Measurements from ENCODE around the gene FAHD1. TPM values are rescaled to one million over a fixed set of nuclear protein-coding genes. Genes with fewer than 3 reads are reported as not detected.

FAHD1 gene
- total and polyA plus RNA-seq, 4 donors, result 17.2 to 32.1 (median 25.6) TPM

DNA sequence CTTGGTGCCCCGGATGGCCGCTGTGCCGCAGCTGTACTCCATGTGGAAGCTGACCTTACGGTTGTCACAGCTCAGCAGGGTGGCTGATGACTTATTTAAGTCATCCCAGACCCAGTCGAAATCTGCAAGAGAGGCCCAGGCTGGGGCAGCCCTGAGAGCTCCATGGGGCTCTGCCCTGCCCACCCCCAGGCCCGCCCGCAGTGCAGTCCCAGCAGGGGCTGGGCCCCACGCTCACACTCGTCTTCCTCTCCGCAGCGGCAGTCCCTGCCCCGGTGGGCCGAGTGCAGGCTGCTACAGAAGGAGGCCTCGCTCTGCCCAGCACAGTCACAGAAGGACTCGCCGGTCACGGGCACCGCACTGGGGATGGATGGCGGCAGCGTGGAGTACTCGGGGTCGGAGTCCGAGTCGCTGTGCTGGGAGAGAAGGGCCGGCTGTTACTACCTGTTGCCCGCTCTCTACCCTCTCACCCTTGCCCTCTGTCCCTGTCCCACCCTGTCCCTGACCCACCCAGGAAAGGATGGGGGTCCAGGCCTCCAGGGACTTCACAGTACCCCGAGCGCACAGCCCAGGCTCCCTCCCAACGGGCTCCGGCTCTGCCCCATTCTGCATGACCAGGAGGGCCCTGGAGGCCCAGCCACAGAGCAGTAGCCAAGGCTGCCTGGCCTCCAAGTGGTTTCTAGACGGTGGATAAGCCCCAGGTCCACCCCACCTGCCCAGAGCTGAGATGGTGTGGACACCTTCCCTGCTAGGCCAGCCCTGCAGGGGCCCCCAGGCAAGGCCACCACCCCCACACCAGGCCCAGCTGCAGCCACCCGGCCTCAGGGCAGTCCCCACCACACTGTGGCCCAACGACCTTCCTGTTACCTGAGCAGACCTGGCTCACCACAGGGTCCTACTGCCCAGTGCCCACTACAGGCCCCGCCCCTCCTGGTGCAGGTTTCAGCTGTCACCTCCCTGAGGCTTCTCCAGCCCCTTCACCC is 48.5 kb upstream of the FAHD1 start:
- no peaks in the 10 kb centered on the region for H3K9me3 ChIP-seq (ENCODE audit: control insufficient read depth in 4 of 4, insufficient read depth in 3 of 4, low read length in 3 of 4)
- no peak overlapping the region for H3K27ac ChIP-seq (ENCODE audit: low read depth in 1 of 2, low read length in 1 of 2)
- H3K4me3 ChIP-seq, result no peak overlapping the region
- DNase-seq (no peak), ATAC-seq (ENCODE audit: insufficient read depth, low FRiP score) (no peak)
- H3K9ac ChIP-seq (ENCODE audit: insufficient read depth in 1 of 2, low read length in 2 of 2), result no peak overlapping the region
- no peaks in the 10 kb centered on the region for H3K27me3 ChIP-seq (ENCODE audit: control insufficient read depth in 3 of 3, insufficient read depth in 3 of 3, low read length in 2 of 3)
- peaks cover 0 to 22% (median 3%) of the 10 kb centered on the region in 5 donors for H3K4me1 ChIP-seq (ENCODE audit: control insufficient read depth in 5 of 5, insufficient read depth in 5 of 5, low read length in 5 of 5)
- TF ChIP-seq, protein P1, sequence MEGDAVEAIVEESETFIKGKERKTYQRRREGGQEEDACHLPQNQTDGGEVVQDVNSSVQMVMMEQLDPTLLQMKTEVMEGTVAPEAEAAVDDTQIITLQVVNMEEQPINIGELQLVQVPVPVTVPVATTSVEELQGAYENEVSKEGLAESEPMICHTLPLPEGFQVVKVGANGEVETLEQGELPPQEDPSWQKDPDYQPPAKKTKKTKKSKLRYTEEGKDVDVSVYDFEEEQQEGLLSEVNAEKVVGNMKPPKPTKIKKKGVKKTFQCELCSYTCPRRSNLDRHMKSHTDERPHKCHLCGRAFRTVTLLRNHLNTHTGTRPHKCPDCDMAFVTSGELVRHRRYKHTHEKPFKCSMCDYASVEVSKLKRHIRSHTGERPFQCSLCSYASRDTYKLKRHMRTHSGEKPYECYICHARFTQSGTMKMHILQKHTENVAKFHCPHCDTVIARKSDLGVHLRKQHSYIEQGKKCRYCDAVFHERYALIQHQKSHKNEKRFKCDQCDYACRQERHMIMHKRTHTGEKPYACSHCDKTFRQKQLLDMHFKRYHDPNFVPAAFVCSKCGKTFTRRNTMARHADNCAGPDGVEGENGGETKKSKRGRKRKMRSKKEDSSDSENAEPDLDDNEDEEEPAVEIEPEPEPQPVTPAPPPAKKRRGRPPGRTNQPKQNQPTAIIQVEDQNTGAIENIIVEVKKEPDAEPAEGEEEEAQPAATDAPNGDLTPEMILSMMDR (IDR thresholded peaks at IDR 0.05; ENCODE audit: control extremely low read depth, extremely low read depth), result no peak
- peaks cover 4 to 41% (median 13%) of the 10 kb centered on the region in 4 donors for H3K36me3 ChIP-seq (ENCODE audit: control insufficient read depth in 4 of 4, insufficient read depth in 4 of 4, low read length in 4 of 4)
- WGBS, 2 donors, result 88 to 89% methylated on average over 31 to 34 of the region's 34 CpGs

DNA sequence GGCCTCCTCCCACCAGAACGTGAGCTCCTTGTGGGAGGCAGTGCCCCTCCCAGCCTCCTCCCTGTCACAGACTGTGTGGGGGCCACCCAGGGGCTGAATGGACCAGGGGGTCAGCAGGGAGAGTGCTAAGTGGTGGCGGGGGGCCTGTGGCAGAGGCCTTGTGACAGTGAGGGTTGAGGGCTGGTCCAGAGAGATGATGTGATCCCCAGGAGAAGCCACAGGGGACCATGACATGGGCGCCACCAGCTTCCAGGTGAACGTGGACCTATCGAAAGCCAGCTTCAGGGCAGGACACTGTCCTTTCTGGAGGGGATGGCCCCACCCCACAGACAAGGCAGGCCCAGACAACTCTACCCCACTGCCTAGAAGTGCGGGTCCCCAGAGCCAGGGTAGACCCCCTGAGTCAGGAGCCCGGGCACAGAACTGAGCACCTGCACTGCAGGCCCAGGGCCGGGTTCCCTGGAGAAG is 47.7 kb upstream of the FAHD1 start:
- DNase-seq (no peak), ATAC-seq (ENCODE audit: insufficient read depth, low FRiP score) (no peak)
- no peaks in the 10 kb centered on the region for H3K9me3 ChIP-seq (ENCODE audit: control insufficient read depth in 4 of 4, insufficient read depth in 3 of 4, low read length in 3 of 4)
- no peaks in the 10 kb centered on the region for H3K27me3 ChIP-seq (ENCODE audit: control insufficient read depth in 3 of 3, insufficient read depth in 3 of 3, low read length in 2 of 3)
- H3K36me3 ChIP-seq (ENCODE audit: control insufficient read depth in 4 of 4, insufficient read depth in 4 of 4, low read length in 4 of 4), result peaks cover 4 to 41% (median 13%) of the 10 kb centered on the region in 4 donors
- 86 to 88% methylated on average over 8 of the region's 8 CpGs for WGBS, 2 donors
- H3K4me3 ChIP-seq, result no peak overlapping the region
- H3K27ac ChIP-seq (ENCODE audit: low read depth in 1 of 2, low read length in 1 of 2), result no peak overlapping the region
- peaks cover 0 to 19% (median 6%) of the 10 kb centered on the region in 5 donors for H3K4me1 ChIP-seq (ENCODE audit: control insufficient read depth in 5 of 5, insufficient read depth in 5 of 5, low read length in 5 of 5)
- TF ChIP-seq, protein P1 (IDR thresholded peaks at IDR 0.05; ENCODE audit: control extremely low read depth, extremely low read depth), result no peak
- no peak overlapping the region for H3K9ac ChIP-seq (ENCODE audit: insufficient read depth in 1 of 2, low read length in 2 of 2)

DNA sequence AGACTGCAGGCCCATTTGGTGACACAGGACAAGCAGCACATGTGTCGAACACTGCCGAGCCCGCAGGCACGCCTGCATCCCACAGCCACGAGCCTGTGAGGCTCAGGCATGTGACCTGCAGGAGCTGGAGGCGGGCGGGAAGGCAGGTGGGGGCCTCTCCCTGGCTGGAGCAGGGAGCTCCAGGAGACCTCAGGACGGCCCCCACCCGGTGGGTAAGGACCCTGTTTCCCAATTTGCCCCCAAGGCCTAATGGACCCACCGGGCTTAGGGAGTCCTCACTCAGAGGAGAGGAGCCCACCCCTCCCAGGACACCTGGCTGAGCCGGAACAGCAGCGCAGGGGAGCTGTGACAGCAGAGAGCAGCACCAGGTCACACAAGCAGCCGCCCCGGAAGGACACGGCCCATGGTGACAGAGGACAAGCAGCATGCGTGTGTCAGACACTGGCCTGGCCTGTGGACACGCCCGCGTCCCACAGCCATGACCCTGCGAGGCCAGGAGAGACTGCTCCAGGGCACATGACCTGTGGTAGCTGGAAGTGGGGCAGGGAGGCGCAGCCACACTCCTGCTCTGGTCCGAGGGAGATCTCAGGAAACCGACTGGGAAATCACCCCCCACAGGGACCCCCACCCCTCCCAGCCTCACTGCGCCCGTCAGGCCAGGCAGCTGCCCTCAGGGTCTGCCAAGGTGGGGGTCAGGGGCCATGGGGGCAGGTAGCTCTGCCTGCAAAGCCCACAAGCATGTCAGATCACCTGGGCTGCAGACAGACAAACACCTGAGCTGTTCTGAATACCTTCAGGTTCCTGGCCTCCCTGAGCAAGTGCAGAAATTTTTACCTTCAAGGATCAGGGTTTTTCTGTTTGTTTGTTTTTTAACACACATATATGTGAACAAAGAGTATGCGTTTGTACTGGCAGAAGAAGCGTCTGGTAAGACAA is 47.0 kb upstream of the FAHD1 start:
- TF ChIP-seq, protein P1 (IDR thresholded peaks at IDR 0.05; ENCODE audit: control extremely low read depth, extremely low read depth), result no peak
- DNase-seq (no peak), ATAC-seq (ENCODE audit: insufficient read depth, low FRiP score) (no peak)
- Histone ChIP-seq H3K4me1 (ENCODE audit: control insufficient read depth in 5 of 5, insufficient read depth in 5 of 5, low read length in 5 of 5) (peaks cover 0 to 14% (median 6%) of the 10 kb centered on the region in 5 donors), H3K4me3 (no peak overlapping the region), H3K9ac (ENCODE audit: insufficient read depth in 1 of 2, low read length in 2 of 2) (no peak overlapping the region), H3K36me3 (ENCODE audit: control insufficient read depth in 4 of 4, insufficient read depth in 4 of 4, low read length in 4 of 4) (peaks cover 4 to 41% (median 13%) of the 10 kb centered on the region in 4 donors), H3K27ac (ENCODE audit: low read depth in 1 of 2, low read length in 1 of 2) (no peak overlapping the region), H3K9me3 (ENCODE audit: control insufficient read depth in 4 of 4, insufficient read depth in 3 of 4, low read length in 3 of 4) (no peaks in the 10 kb centered on the region), H3K27me3 (ENCODE audit: control insufficient read depth in 3 of 3, insufficient read depth in 3 of 3, low read length in 2 of 3) (no peaks in the 10 kb centered on the region)
- WGBS, 2 donors, result 84 to 87% methylated on average over 27 of the region's 27 CpGs

All from lung (tissue), 12 donors.